Measurements from ENCODE around the gene ERMAP. TPM values are rescaled to one million over a fixed set of nuclear protein-coding genes. Genes with fewer than 3 reads are reported as not detected.
"Not testable (repeated sequence)": the region's sequence is repeated elsewhere in the genome, so short reads cannot be mapped to it uniquely, and the experiment has no call there.

The ERMAP gene
- total RNA-seq, 1 experiment from 2014 or later: 17.2 TPM

GRCh38 chr1:42860339-42861013, 43.6 kb downstream of the ERMAP start:
- ChIA-PET CTCF (interaction anchor here (0.5 kb wide), 1 partner anchor 45 kb away, joined by 3 read pairs; no protein-coding TSS in a partner anchor), POLR2A (no interaction called here)
- Mint-ChIP-seq H3K36me3 (ENCODE audit: insufficient read depth, unreplicated experiment) (no peaks in the 10 kb centered on the region), H3K9me3 (ENCODE audit: unreplicated experiment) (peaks cover 30% of the 10 kb centered on the region), H3K27ac (ENCODE audit: low read depth, unreplicated experiment) (no peak overlapping the region), H3K27me3 (ENCODE audit: insufficient read depth, unreplicated experiment) (peaks cover 54% of the 10 kb centered on the region), H3K4me1 (ENCODE audit: insufficient read depth, unreplicated experiment) (peaks cover 5% of the 10 kb centered on the region), H3K4me3 (ENCODE audit: unreplicated experiment) (no peak overlapping the region)
- no TSS peak for BruUV-seq (replicated peaks)
- DNase-seq (ENCODE audit: unreplicated experiment): no peak
- TF ChIP-seq, protein P1, sequence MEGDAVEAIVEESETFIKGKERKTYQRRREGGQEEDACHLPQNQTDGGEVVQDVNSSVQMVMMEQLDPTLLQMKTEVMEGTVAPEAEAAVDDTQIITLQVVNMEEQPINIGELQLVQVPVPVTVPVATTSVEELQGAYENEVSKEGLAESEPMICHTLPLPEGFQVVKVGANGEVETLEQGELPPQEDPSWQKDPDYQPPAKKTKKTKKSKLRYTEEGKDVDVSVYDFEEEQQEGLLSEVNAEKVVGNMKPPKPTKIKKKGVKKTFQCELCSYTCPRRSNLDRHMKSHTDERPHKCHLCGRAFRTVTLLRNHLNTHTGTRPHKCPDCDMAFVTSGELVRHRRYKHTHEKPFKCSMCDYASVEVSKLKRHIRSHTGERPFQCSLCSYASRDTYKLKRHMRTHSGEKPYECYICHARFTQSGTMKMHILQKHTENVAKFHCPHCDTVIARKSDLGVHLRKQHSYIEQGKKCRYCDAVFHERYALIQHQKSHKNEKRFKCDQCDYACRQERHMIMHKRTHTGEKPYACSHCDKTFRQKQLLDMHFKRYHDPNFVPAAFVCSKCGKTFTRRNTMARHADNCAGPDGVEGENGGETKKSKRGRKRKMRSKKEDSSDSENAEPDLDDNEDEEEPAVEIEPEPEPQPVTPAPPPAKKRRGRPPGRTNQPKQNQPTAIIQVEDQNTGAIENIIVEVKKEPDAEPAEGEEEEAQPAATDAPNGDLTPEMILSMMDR (IDR thresholded peaks at IDR 0.05; ENCODE audit: unreplicated experiment): no peak
- intact Hi-C loops (cut with micrococcal nuclease): no loop called here

GRCh38 chr1:42861014-42861399, 44.1 kb downstream of the ERMAP start:
- no TSS peak for BruUV-seq (replicated peaks)
- TF ChIP-seq, protein P1 (IDR thresholded peaks at IDR 0.05; ENCODE audit: unreplicated experiment): no peak
- POLR2A ChIA-PET: no interaction called here
- CTCF ChIA-PET: interaction anchor here (0.5 kb wide), 1 partner anchor 46 kb away, joined by 3 read pairs; no protein-coding TSS in a partner anchor
- Mint-ChIP-seq H3K36me3 (ENCODE audit: insufficient read depth, unreplicated experiment) (no peaks in the 10 kb centered on the region), H3K27ac (ENCODE audit: low read depth, unreplicated experiment) (no peak overlapping the region), H3K27me3 (ENCODE audit: insufficient read depth, unreplicated experiment) (peaks cover 59% of the 10 kb centered on the region), H3K4me1 (ENCODE audit: insufficient read depth, unreplicated experiment) (peaks cover 5% of the 10 kb centered on the region), H3K9me3 (ENCODE audit: unreplicated experiment) (peaks cover 24% of the 10 kb centered on the region), H3K4me3 (ENCODE audit: unreplicated experiment) (no peak overlapping the region)
- intact Hi-C loops (cut with micrococcal nuclease): no loop called here
- no peak for DNase-seq (ENCODE audit: unreplicated experiment)

- intact Hi-C loops (cut with micrococcal nuclease): no loop called here
- TF ChIP-seq, protein P1 (IDR thresholded peaks at IDR 0.05; ENCODE audit: unreplicated experiment): no peak
- peaks cover 5% of the 10 kb centered on the region for H3K4me1 Mint-ChIP-seq (ENCODE audit: insufficient read depth, unreplicated experiment)
- no peaks in the 10 kb centered on the region for H3K9me3 Mint-ChIP-seq (ENCODE audit: unreplicated experiment)
- DNase-seq (ENCODE audit: unreplicated experiment): no peak
- ChIA-PET POLR2A (no interaction called here), CTCF (interaction anchor here (0.6 kb wide), 1 partner anchor 20 kb away, joined by 3 read pairs; the partner anchor contains the start of gene ZNF691)
- H3K27me3 Mint-ChIP-seq (ENCODE audit: insufficient read depth, unreplicated experiment): peaks cover 40% of the 10 kb centered on the region
- no peak overlapping the region for H3K4me3 Mint-ChIP-seq (ENCODE audit: unreplicated experiment)
- no peaks in the 10 kb centered on the region for H3K36me3 Mint-ChIP-seq (ENCODE audit: insufficient read depth, unreplicated experiment)
- no TSS peak for BruUV-seq (replicated peaks)
- no peak overlapping the region for H3K27ac Mint-ChIP-seq (ENCODE audit: low read depth, unreplicated experiment)
Observed at GRCh38 chr1:42866549-42866948, 49.6 kb downstream of the ERMAP start.

- POLR2A ChIA-PET: not testable (repeated sequence)
Observed at GRCh38 chr1:42868466-42868865, 51.5 kb downstream of the ERMAP start.

DNA sequence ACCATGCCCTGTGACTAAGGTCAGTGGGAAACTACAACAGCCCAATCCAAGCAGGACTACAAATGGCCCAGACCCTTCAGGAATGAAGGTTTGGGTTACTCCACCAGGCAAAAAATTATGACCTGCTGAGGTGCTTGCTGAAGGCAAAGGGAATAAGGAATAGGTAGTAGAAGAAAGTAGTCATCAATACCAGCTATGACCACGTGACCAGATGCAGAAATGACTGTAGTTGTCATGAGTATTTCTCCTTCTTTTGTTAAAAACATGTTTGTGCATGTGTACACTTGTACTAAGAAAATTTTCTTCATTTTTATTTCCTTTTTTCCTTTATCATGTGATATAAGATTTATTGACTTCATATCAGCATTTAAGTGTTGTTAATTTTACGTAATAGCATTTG, 52.3 kb downstream of the ERMAP start:
- H3K4me1 Mint-ChIP-seq (ENCODE audit: insufficient read depth, unreplicated experiment); H3K9me3 Mint-ChIP-seq (ENCODE audit: unreplicated experiment); BruUV-seq (replicated peaks); H3K27ac Mint-ChIP-seq (ENCODE audit: low read depth, unreplicated experiment); H3K4me3 Mint-ChIP-seq (ENCODE audit: unreplicated experiment); POLR2A ChIA-PET; intact Hi-C loops (cut with micrococcal nuclease); DNase-seq (ENCODE audit: unreplicated experiment); H3K36me3 Mint-ChIP-seq (ENCODE audit: insufficient read depth, unreplicated experiment): not testable (repeated sequence)
- CTCF ChIA-PET: interaction anchor here (0.6 kb wide), 1 partner anchor 203 kb away, joined by 4 read pairs; no protein-coding TSS in a partner anchor
- H3K27me3 Mint-ChIP-seq (ENCODE audit: insufficient read depth, unreplicated experiment): peaks cover 21% of the 10 kb centered on the region

More at GRCh38 chr1:42868466-42868865, 51.5 kb downstream of the ERMAP start:
- peaks cover 29% of the 10 kb centered on the region for H3K27me3 Mint-ChIP-seq (ENCODE audit: insufficient read depth, unreplicated experiment)
- intact Hi-C loops (cut with micrococcal nuclease); BruUV-seq (replicated peaks); H3K27ac Mint-ChIP-seq (ENCODE audit: low read depth, unreplicated experiment); CTCF ChIA-PET; DNase-seq (ENCODE audit: unreplicated experiment); H3K36me3 Mint-ChIP-seq (ENCODE audit: insufficient read depth, unreplicated experiment); H3K9me3 Mint-ChIP-seq (ENCODE audit: unreplicated experiment); H3K4me3 Mint-ChIP-seq (ENCODE audit: unreplicated experiment); H3K4me1 Mint-ChIP-seq (ENCODE audit: insufficient read depth, unreplicated experiment): not testable (repeated sequence)

- H3K27me3 Mint-ChIP-seq (ENCODE audit: insufficient read depth, unreplicated experiment): peaks cover 16% of the 10 kb centered on the region
Observed at GRCh38 chr1:42869751-42870150, 52.8 kb downstream of the ERMAP start.

GRCh38 chr1:42873108-42873507, 56.2 kb downstream of the ERMAP start:
- intact Hi-C loops (cut with micrococcal nuclease); H3K4me1 Mint-ChIP-seq (ENCODE audit: insufficient read depth, unreplicated experiment); DNase-seq (ENCODE audit: unreplicated experiment); H3K4me3 Mint-ChIP-seq (ENCODE audit: unreplicated experiment); BruUV-seq (replicated peaks); H3K27ac Mint-ChIP-seq (ENCODE audit: low read depth, unreplicated experiment); CTCF ChIA-PET; H3K9me3 Mint-ChIP-seq (ENCODE audit: unreplicated experiment); H3K36me3 Mint-ChIP-seq (ENCODE audit: insufficient read depth, unreplicated experiment): not testable (repeated sequence)
- POLR2A ChIA-PET: interaction anchor here (1.2 kb wide), 1 partner anchor 130 kb away, joined by 3 read pairs; no protein-coding TSS in a partner anchor
- peaks cover 31% of the 10 kb centered on the region for H3K27me3 Mint-ChIP-seq (ENCODE audit: insufficient read depth, unreplicated experiment)

More at GRCh38 chr1:42869751-42870150, 52.8 kb downstream of the ERMAP start:
- POLR2A ChIA-PET; H3K27ac Mint-ChIP-seq (ENCODE audit: low read depth, unreplicated experiment); H3K4me3 Mint-ChIP-seq (ENCODE audit: unreplicated experiment); BruUV-seq (replicated peaks); intact Hi-C loops (cut with micrococcal nuclease); H3K36me3 Mint-ChIP-seq (ENCODE audit: insufficient read depth, unreplicated experiment); H3K4me1 Mint-ChIP-seq (ENCODE audit: insufficient read depth, unreplicated experiment); CTCF ChIA-PET; DNase-seq (ENCODE audit: unreplicated experiment); H3K9me3 Mint-ChIP-seq (ENCODE audit: unreplicated experiment): not testable (repeated sequence)
